SK-N-SH (cell line): ENCODE data around the gene ARHGAP27. TPM values are rescaled to one million over a fixed set of nuclear protein-coding genes. Genes with fewer than 3 reads are reported as not detected.

ENCODE experiments used
- CHD2 ChIP-seq: fragments of 150-350 bp; IDR thresholded peaks from 2 replicates; pipeline ENCODE4 v1.6.1; 2018; ENCODE audit warnings: low read length; ENCODE audit not compliant: partially characterized antibody
- EP300 ChIP-seq, 2 experiments: IDR thresholded peaks; 2 replicates each; pipeline versions ENCODE4 v1.4.0 to v1.6.1; 2012; ENCODE audit warnings: borderline replicate concordance in 1 of 2, low read depth in 1 of 2, low read length in 1 of 2
- GABPA ChIP-seq: IDR thresholded peaks from 2 replicates; pipeline ENCODE4 v1.4.0; 2012; ENCODE audit warnings: low read depth, mild to moderate bottlenecking
- NFIC ChIP-seq: IDR thresholded peaks from 2 replicates; pipeline ENCODE4 v1.4.0; 2012; ENCODE audit warnings: borderline replicate concordance
- NRF1 ChIP-seq: IDR thresholded peaks from 2 replicates; pipeline ENCODE4 v1.6.1; 2012; ENCODE audit warnings: low read depth, mild to moderate bottlenecking, low read length
- RAD21 ChIP-seq: IDR thresholded peaks from 2 replicates; pipeline ENCODE4 v1.6.1; 2012; ENCODE audit warnings: mild to moderate bottlenecking, low read length
- RCOR1 ChIP-seq: fragments of 150-350 bp; IDR thresholded peaks from 2 replicates; pipeline ENCODE4 v1.6.1; 2017; ENCODE audit warnings: antibody characterized with exemption, low read length
- RFX5 ChIP-seq: IDR thresholded peaks from 2 replicates; pipeline ENCODE4 v1.6.1; 2012; ENCODE audit warnings: mild to moderate bottlenecking, improper control_type of control experiment, low read length
- SIN3A ChIP-seq: IDR thresholded peaks from 2 replicates; pipeline ENCODE4 v1.6.1; 2012; ENCODE audit warnings: low read depth, mild to moderate bottlenecking, low read length, moderate library complexity, borderline replicate concordance
- SMC3 ChIP-seq: IDR thresholded peaks from 2 replicates; pipeline ENCODE4 v1.6.1; 2012; ENCODE audit warnings: low read depth, low read length, improper control_type of control experiment
- TAF1 ChIP-seq: IDR thresholded peaks from 2 replicates; pipeline ENCODE4 v1.6.1; 2012; ENCODE audit warnings: low read depth, mild to moderate bottlenecking, low read length, moderate library complexity, borderline replicate concordance
- TCF12 ChIP-seq: IDR thresholded peaks from 2 replicates; pipeline ENCODE4 v1.4.0; 2012
- YY1 ChIP-seq: IDR thresholded peaks from 2 replicates; pipeline ENCODE4 v1.4.0; 2012; ENCODE audit warnings: low read depth, mild to moderate bottlenecking
- polyA plus RNA-seq, 3 experiments: library from polyadenylated mRNA; depleted of rRNA; stranded (reverse); fragments of >200 nt; gene quantifications; 2 replicates each; pipeline ENCODE4 v1.2.3, GENCODE V29; 2012
- TF ChIP-seq, protein P1 (sequence below): IDR thresholded peaks from 2 replicates; pipeline ENCODE4 v1.4.0; 2012; ENCODE audit warnings: low read depth
- TF ChIP-seq, protein P2 (sequence below): IDR thresholded peaks from 2 replicates; pipeline ENCODE4; 2012
- TF ChIP-seq, protein P3 (sequence below): fragments of 200-600 bp; sonication (generic); IDR thresholded peaks from 2 replicates; pipeline ENCODE4 v1.6.1; 2017; ENCODE audit warnings: antibody characterized with exemption, mild to moderate bottlenecking, moderate library complexity
- TF ChIP-seq, protein P4 (sequence below): IDR thresholded peaks from 2 replicates; pipeline ENCODE4 v1.4.0; 2012; ENCODE audit warnings: low read depth, borderline replicate concordance
- TF ChIP-seq, protein P5 (sequence below): fragments of 150-350 bp; IDR thresholded peaks from 2 replicates; pipeline ENCODE4 v1.6.1; 2016; ENCODE audit warnings: mild to moderate bottlenecking, low read depth, low read length

Gene ARHGAP27
- polyA plus RNA-seq, 1 of the 3 experiments (the other 2 are of a cell fraction) = 2.1 TPM

DNA sequence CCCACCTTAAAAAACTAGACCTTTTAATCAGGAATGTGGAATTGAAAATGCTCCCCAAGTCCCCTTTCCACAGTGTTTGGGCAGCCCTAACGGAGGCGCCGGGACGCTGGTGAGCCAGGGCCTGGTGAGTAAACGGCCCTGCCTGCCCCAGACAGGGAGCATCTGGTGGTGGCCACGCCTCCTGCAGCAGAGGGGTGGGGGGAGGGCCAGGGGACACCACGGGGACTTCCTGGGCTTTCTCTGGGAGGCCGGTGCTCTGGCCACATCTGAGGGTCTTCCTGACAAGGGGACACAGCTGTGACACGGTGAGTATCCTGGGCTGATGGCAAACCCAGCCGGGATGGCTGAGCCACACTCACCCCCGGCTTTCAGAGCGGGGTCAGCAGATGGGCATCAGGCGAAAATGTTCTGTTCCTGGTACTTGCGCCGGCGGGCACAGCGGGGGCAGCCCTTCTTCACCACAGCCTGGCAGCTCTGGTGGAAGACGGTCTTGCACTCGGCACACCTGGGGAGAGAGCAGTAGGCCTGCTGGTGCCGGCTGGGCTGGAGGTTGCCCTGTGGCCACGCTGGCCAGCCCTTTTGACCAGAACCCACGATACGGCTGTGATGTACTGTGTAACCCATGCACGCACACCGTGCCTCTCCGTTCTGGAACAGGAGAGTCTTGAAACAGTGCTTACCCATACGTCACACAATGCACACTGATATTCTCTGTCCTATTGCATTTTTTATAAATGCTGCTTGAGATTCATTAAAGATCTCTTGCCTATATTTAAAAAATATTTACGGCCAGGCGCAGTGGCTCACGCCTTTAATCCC lies 5.0 kb upstream of the ARHGAP27 start (continued):
- TF ChIP-seq SMC3 = no peak
- TF ChIP-seq, protein P1, sequence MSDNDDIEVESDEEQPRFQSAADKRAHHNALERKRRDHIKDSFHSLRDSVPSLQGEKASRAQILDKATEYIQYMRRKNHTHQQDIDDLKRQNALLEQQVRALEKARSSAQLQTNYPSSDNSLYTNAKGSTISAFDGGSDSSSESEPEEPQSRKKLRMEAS = no peak
- TF ChIP-seq, protein P2, sequence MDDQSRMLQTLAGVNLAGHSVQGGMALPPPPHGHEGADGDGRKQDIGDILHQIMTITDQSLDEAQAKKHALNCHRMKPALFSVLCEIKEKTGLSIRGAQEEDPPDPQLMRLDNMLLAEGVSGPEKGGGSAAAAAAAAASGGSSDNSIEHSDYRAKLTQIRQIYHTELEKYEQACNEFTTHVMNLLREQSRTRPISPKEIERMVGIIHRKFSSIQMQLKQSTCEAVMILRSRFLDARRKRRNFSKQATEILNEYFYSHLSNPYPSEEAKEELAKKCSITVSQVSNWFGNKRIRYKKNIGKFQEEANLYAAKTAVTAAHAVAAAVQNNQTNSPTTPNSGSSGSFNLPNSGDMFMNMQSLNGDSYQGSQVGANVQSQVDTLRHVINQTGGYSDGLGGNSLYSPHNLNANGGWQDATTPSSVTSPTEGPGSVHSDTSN = no peak
- TF ChIP-seq SIN3A = no peak
- TF ChIP-seq, protein P3, sequence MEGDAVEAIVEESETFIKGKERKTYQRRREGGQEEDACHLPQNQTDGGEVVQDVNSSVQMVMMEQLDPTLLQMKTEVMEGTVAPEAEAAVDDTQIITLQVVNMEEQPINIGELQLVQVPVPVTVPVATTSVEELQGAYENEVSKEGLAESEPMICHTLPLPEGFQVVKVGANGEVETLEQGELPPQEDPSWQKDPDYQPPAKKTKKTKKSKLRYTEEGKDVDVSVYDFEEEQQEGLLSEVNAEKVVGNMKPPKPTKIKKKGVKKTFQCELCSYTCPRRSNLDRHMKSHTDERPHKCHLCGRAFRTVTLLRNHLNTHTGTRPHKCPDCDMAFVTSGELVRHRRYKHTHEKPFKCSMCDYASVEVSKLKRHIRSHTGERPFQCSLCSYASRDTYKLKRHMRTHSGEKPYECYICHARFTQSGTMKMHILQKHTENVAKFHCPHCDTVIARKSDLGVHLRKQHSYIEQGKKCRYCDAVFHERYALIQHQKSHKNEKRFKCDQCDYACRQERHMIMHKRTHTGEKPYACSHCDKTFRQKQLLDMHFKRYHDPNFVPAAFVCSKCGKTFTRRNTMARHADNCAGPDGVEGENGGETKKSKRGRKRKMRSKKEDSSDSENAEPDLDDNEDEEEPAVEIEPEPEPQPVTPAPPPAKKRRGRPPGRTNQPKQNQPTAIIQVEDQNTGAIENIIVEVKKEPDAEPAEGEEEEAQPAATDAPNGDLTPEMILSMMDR = no peak
- peak in 1 of 2 experiments; percentile 85; a peak in 2 of 4 replicates for TF ChIP-seq EP300 (IDR thresholded peaks at IDR 0.05; ENCODE audit: borderline replicate concordance in 1 of 2, low read depth in 1 of 2, low read length in 1 of 2)
- peak; percentile 69 for TF ChIP-seq CHD2
- TF ChIP-seq RFX5 = no peak
- TF ChIP-seq TAF1 = no peak
- TF ChIP-seq TCF12 = peak; percentile 3; the same call in 1 of the 2 replicates
- no peak for TF ChIP-seq YY1
- TF ChIP-seq NRF1 = no peak
- no peak for TF ChIP-seq RAD21
- TF ChIP-seq NFIC = no peak
- TF ChIP-seq RCOR1 = no peak
- TF ChIP-seq, protein P4, sequence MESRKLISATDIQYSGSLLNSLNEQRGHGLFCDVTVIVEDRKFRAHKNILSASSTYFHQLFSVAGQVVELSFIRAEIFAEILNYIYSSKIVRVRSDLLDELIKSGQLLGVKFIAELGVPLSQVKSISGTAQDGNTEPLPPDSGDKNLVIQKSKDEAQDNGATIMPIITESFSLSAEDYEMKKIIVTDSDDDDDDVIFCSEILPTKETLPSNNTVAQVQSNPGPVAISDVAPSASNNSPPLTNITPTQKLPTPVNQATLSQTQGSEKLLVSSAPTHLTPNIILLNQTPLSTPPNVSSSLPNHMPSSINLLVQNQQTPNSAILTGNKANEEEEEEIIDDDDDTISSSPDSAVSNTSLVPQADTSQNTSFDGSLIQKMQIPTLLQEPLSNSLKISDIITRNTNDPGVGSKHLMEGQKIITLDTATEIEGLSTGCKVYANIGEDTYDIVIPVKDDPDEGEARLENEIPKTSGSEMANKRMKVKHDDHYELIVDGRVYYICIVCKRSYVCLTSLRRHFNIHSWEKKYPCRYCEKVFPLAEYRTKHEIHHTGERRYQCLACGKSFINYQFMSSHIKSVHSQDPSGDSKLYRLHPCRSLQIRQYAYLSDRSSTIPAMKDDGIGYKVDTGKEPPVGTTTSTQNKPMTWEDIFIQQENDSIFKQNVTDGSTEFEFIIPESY = no peak
- TF ChIP-seq, protein P5, sequence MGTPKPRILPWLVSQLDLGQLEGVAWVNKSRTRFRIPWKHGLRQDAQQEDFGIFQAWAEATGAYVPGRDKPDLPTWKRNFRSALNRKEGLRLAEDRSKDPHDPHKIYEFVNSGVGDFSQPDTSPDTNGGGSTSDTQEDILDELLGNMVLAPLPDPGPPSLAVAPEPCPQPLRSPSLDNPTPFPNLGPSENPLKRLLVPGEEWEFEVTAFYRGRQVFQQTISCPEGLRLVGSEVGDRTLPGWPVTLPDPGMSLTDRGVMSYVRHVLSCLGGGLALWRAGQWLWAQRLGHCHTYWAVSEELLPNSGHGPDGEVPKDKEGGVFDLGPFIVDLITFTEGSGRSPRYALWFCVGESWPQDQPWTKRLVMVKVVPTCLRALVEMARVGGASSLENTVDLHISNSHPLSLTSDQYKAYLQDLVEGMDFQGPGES = no peak
- TF ChIP-seq GABPA = no peak
- TF ChIP-seq, all 33 proteins: peak for 6
